Measurements from ENCODE around the gene VSTM1.

VSTM1 gene

GRCh38 chr19:54107876-54108490 is 44.3 kb upstream of the VSTM1 start:
- H3F3A ChIP-seq (ENCODE audit: insufficient read depth, low read length), result no peaks in the 10 kb centered on the region
- H4K20me1 ChIP-seq (ENCODE audit: insufficient read depth, low read length), result no peaks in the 10 kb centered on the region
- peaks cover 12% of the 10 kb centered on the region for H3K79me2 ChIP-seq (ENCODE audit: insufficient read depth, low read length)
- TF ChIP-seq CTCF (IDR thresholded peaks at IDR 0.05; ENCODE audit: low read length), result no peak
- TF ChIP-seq EZH2 (IDR thresholded peaks at IDR 0.05; ENCODE audit: borderline replicate concordance, low read length), result no peak
- no peaks in the 10 kb centered on the region for H3K27me3 ChIP-seq (ENCODE audit: insufficient read depth, low read length)
- no peak overlapping the region for H3K4me3 ChIP-seq (ENCODE audit: low read depth, low read length, poor library complexity, severe bottlenecking)
- H3K36me3 ChIP-seq (ENCODE audit: insufficient read depth, low read length), result peaks cover 63% of the 10 kb centered on the region
- H3K9me3 ChIP-seq (ENCODE audit: low read length), result no peaks in the 10 kb centered on the region
- no peak overlapping the region for H2AFZ ChIP-seq (ENCODE audit: low read length)
- H3K27ac ChIP-seq (ENCODE audit: low read depth, low read length, poor library complexity, severe bottlenecking), result no peak overlapping the region
- no peak overlapping the region for H3K9ac ChIP-seq (ENCODE audit: low read length)
- H3K9me2 ChIP-seq (ENCODE audit: low read depth, low read length), result no peaks in the 10 kb centered on the region
- H3K4me1 ChIP-seq (ENCODE audit: insufficient read depth, low read length, severe bottlenecking), result peaks cover 13% of the 10 kb centered on the region
- no peak overlapping the region for H3K4me2 ChIP-seq (ENCODE audit: low read length)

GRCh38 chr19:54106716-54107115 is 43.0 kb upstream of the VSTM1 start:
- H4K20me1 ChIP-seq (ENCODE audit: insufficient read depth, low read length), result no peaks in the 10 kb centered on the region
- H3K79me2 ChIP-seq (ENCODE audit: insufficient read depth, low read length), result peaks cover 12% of the 10 kb centered on the region
- H3K27me3 ChIP-seq (ENCODE audit: insufficient read depth, low read length), result no peaks in the 10 kb centered on the region
- no peak overlapping the region for H3K4me2 ChIP-seq (ENCODE audit: low read length)
- no peak for TF ChIP-seq EZH2 (IDR thresholded peaks at IDR 0.05; ENCODE audit: borderline replicate concordance, low read length)
- TF ChIP-seq CTCF (IDR thresholded peaks at IDR 0.05; ENCODE audit: low read length), result no peak
- peaks cover 19% of the 10 kb centered on the region for H3K4me1 ChIP-seq (ENCODE audit: insufficient read depth, low read length, severe bottlenecking)
- no peak overlapping the region for H3K27ac ChIP-seq (ENCODE audit: low read depth, low read length, poor library complexity, severe bottlenecking)
- H3K4me3 ChIP-seq (ENCODE audit: low read depth, low read length, poor library complexity, severe bottlenecking), result no peak overlapping the region
- H3K9me2 ChIP-seq (ENCODE audit: low read depth, low read length), result no peaks in the 10 kb centered on the region
- H3K36me3 ChIP-seq (ENCODE audit: insufficient read depth, low read length), result peaks cover 63% of the 10 kb centered on the region
- H3K9ac ChIP-seq (ENCODE audit: low read length), result no peak overlapping the region
- no peaks in the 10 kb centered on the region for H3K9me3 ChIP-seq (ENCODE audit: low read length)
- no peak overlapping the region for H2AFZ ChIP-seq (ENCODE audit: low read length)
- no peaks in the 10 kb centered on the region for H3F3A ChIP-seq (ENCODE audit: insufficient read depth, low read length)

- no peak overlapping the region for H3K4me3 ChIP-seq (ENCODE audit: low read depth, low read length, poor library complexity, severe bottlenecking)
- no peaks in the 10 kb centered on the region for H3K9me2 ChIP-seq (ENCODE audit: low read depth, low read length)
- H3K36me3 ChIP-seq (ENCODE audit: insufficient read depth, low read length), result peaks cover 61% of the 10 kb centered on the region
- no peak overlapping the region for H3K4me2 ChIP-seq (ENCODE audit: low read length)
- H3K79me2 ChIP-seq (ENCODE audit: insufficient read depth, low read length), result peaks cover 12% of the 10 kb centered on the region
- no peak overlapping the region for H3K9ac ChIP-seq (ENCODE audit: low read length)
- no peak overlapping the region for H3K27ac ChIP-seq (ENCODE audit: low read depth, low read length, poor library complexity, severe bottlenecking)
- no peaks in the 10 kb centered on the region for H4K20me1 ChIP-seq (ENCODE audit: insufficient read depth, low read length)
- no peak overlapping the region for H2AFZ ChIP-seq (ENCODE audit: low read length)
- peaks cover 19% of the 10 kb centered on the region for H3K4me1 ChIP-seq (ENCODE audit: insufficient read depth, low read length, severe bottlenecking)
- no peaks in the 10 kb centered on the region for H3F3A ChIP-seq (ENCODE audit: insufficient read depth, low read length)
- TF ChIP-seq CTCF (IDR thresholded peaks at IDR 0.05; ENCODE audit: low read length) (no peak), EZH2 (IDR thresholded peaks at IDR 0.05; ENCODE audit: borderline replicate concordance, low read length) (no peak)
- no peaks in the 10 kb centered on the region for H3K9me3 ChIP-seq (ENCODE audit: low read length)
- H3K27me3 ChIP-seq (ENCODE audit: insufficient read depth, low read length), result no peaks in the 10 kb centered on the region
Observed at GRCh38 chr19:54105796-54106195, 42.1 kb upstream of the VSTM1 start.
